Transverse colon (tissue), 4 donors: ENCODE data around the gene LARP1. TPM values are rescaled to one million over a fixed set of nuclear protein-coding genes. Genes with fewer than 3 reads are reported as not detected.
A peak's percentile ranks its signal among the peaks of the same experiment; 100 is the strongest.

Source experiments
- DNase-seq: peaks from one replicate; pipeline ENCODE4 v3.0.0-alpha.2; 2019
- H3K27ac ChIP-seq, 4 donors: fragments of 200-600 bp; sonication (generic); 2 replicates each; pipeline ENCODE4 v1.5.1; 2016 to 2018; ENCODE audit warnings: inconsistent platforms in 4 of 4
- H3K27me3 ChIP-seq: fragments of 200-600 bp; sonication (generic); 2 replicates; pipeline ENCODE4 v1.5.1; 2017; ENCODE audit warnings: inconsistent platforms
- H3K36me3 ChIP-seq, 4 donors: fragments of 200-600 bp; sonication (generic); 2 replicates each; pipeline ENCODE4 v1.5.1; 2017 to 2019; ENCODE audit warnings: inconsistent platforms in 4 of 4
- H3K4me1 ChIP-seq, 4 donors: fragments of 200-600 bp; sonication (generic); 2 replicates each; pipeline ENCODE4 v1.5.1; 2017 to 2020; ENCODE audit warnings: inconsistent platforms in 4 of 4
- H3K4me3 ChIP-seq, 4 donors: fragments of 200-600 bp; sonication (generic); 1 replicate in 1 of 4; 2 replicates in 3 of 4; pipeline versions ENCODE4 v1.5.1 to v1.6.1; 2017 to 2019; ENCODE audit warnings: inconsistent platforms in 4 of 4
- H3K9me3 ChIP-seq, 2 donors: fragments of 200-600 bp; sonication (generic); 2 replicates each; pipeline ENCODE4 v1.5.1; 2017 to 2019; ENCODE audit warnings: inconsistent platforms in 2 of 2
- CTCF ChIP-seq, 5 experiments: fragments of 200-600 bp in 3 of 5; fragments of 450-650 bp in 2 of 5; sonication (generic) in 3 of 5; IDR thresholded peaks; 1 replicate in 2 of 5; 2 replicates in 3 of 5; pipeline ENCODE4 v1.5.1; 2016 to 2017; ENCODE audit warnings: antibody characterized with exemption in 5 of 5, inconsistent platforms in 3 of 5, mild to moderate bottlenecking in 2 of 5, moderate library complexity in 1 of 5
- EP300 ChIP-seq: sonication (generic); formaldehyde crosslinking; IDR thresholded peaks from one replicate; pipeline ENCODE4 v1.6.1; 2017; ENCODE audit warnings: antibody characterized with exemption, low read depth
- POLR2A ChIP-seq: fragments of 450-650 bp; IDR thresholded peaks from one replicate; pipeline ENCODE4 v1.6.1; 2016; ENCODE audit warnings: antibody characterized with exemption, mild to moderate bottlenecking, moderate library complexity
- POLR2AphosphoS5 ChIP-seq, 3 donors: sonication (generic); formaldehyde crosslinking; IDR thresholded peaks; one replicate each; pipeline ENCODE4 v1.6.1; 2016; ENCODE audit warnings: antibody characterized with exemption in 3 of 3
- WGBS, 2 donors: methylation state at CpG; one replicate each; pipeline ENCODE4 v1.1.5; 2018; ENCODE audit warnings: low coverage in 1 of 2; 5-methylcytosine and 5-hydroxymethylcytosine counted together
- in situ Hi-C, 4 donors: fragments of 200-750 bp; cut with MboI; loops; one replicate each; pipeline versions ENCODE4 v1.15.0 to v1.15.1; 2017; ENCODE audit warnings: low sequenced_read_pairs in 3 of 4, low pct_ligation_motif_present in 1 of 4, low pct_unique_long_range_greater_than_20kb in 1 of 4
- intact Hi-C: fragments of 100-400 bp; cut with DNase I; formaldehyde crosslinking; loops from one replicate; pipeline ENCODE4 v1.15.1; 2023; ENCODE audit warnings: low total_unique reads
- total RNA-seq, 4 donors: library from RNA; depleted of rRNA; stranded (reverse); fragments of >200 nt; gene quantifications; one replicate each; pipeline ENCODE4 v1.1.0, GENCODE V29; 2016

The LARP1 gene
- total RNA-seq, 4 donors from 2014 or later, result 63.6 to 171 (median 105) TPM

- H3K9me3 ChIP-seq, result no peaks in the 10 kb centered on the region
- WGBS, 2 donors, result 91 to 100% methylated on average over 1 to 5 of the region's 5 CpGs
- in situ Hi-C loops, result no loop called here
Measured at GRCh38 chr5:154708846-154709245, 46.3 kb upstream of the LARP1 start.

DNA sequence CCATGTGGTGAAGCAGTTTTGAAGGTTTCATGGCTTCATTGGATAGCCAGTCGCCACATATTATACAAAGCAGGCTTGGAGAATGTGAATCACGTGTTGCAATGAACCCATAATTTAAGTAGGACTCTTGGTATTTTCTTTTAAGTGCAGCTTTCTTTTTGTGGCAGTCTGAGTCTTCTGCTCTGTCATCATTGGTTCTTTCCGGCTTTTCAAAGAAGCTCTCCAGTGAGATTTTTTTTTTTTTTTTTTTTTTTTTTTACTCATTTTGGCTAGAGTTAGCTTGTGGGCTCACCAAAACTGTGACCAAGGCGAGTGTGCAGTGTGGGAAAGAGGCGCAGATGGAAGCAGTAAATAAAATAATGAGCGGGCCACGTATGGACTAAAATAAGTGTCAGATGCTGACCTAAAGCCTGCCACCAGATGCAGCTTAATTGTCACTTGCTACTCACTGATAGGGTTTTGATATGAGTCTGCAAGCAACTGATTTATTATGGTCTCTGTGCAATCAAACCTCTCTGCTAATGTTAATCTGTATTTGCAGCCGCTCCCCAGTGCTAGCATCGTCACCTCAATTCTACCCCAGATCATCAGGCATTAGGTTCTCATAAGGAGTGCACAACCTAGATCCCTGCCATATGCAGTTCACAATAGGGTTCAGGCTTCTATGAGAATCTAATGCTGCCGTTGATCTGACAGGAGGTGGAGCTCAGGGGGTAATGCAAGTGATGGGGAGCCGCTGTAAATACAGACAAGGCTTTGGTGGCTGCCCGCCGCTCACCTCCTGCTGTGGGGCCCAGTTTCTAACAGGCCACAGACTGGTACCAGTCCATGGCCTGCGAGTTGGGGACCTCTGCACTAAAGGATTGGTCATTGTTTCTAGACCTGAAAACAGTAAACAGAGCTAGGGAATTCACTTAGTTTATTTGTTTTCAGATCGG, 45.5 kb upstream of the LARP1 start:
- Histone ChIP-seq H3K27me3 (no peaks in the 10 kb centered on the region), H3K4me1 (peaks cover 5 to 21% (median 14%) of the 10 kb centered on the region in 4 donors), H3K36me3 (no peaks in the 10 kb centered on the region), H3K9me3 (no peaks in the 10 kb centered on the region), H3K27ac (no peak overlapping the region), H3K4me3 (no peak overlapping the region)
- intact Hi-C loops (no loop called here), in situ Hi-C loops (no loop called here)
- 86 to 88% methylated on average over 9 to 15 of the region's 15 CpGs for WGBS, 2 donors
- no peak for DNase-seq
- TF ChIP-seq CTCF (IDR thresholded peaks at IDR 0.05) (no peak), POLR2AphosphoS5 (IDR thresholded peaks at IDR 0.05) (no peak), EP300 (no peak), POLR2A (no peak)

More at GRCh38 chr5:154708846-154709245, 46.3 kb upstream of the LARP1 start:
- intact Hi-C loops, result no loop called here
- H3K27me3 ChIP-seq, result no peaks in the 10 kb centered on the region
- TF ChIP-seq POLR2A (no peak), CTCF (IDR thresholded peaks at IDR 0.05) (no peak), POLR2AphosphoS5 (IDR thresholded peaks at IDR 0.05) (no peak), EP300 (no peak)
- no peak overlapping the region for H3K4me3 ChIP-seq
- DNase-seq, result no peak
- peaks cover 3 to 13% (median 7%) of the 10 kb centered on the region in 4 donors for H3K4me1 ChIP-seq
- H3K27ac ChIP-seq, result no peak overlapping the region
- H3K36me3 ChIP-seq, result no peaks in the 10 kb centered on the region

DNA sequence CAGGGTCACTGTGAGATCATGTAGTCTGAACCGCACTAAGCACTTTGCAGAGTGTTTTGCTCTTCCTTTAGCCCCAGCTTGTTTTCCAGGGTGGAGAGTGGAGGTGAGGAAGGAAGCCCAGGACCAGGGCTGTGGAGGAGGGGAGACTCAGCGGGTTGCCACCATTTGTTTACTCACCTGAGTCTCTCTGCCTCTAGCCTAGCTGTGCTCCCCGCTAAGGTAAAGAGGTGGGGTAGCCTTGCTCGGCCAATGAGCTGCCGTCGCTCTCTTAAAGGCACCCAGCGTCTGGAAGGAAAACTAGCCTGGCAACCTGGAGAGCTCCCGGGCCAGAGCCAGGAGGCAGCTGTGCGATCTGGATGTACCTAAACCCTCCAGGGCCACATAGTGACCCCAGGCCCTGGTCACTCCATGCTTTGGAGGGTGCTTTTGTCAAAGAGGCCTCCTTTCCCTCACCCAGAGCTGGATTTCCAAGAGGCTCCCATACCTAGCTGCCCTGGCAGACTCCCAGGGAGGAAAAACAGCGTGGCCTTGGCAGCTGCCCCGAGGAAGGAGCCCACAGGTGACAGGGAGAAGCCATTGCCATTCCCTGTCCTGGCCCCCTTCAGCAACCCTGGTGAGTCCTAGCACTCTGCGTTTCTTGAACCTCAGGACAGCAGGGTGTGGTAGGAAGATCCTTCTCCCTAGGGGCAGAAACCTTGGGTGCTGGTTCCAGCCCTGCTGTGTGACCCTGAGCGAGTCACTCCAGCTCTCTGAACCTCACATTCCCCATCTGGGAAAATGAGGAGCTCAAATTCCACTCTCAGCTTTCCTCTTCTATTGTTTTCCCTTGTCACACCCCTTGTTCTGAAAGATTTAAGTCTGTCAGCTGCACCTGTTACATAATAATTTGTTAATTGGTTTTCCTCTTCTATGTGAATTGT, 42.4 kb upstream of the LARP1 start:
- WGBS, 2 donors, result 20 to 48% methylated on average over 3 to 11 of the region's 13 CpGs
- Histone ChIP-seq H3K9me3 (no peaks in the 10 kb centered on the region), H3K4me3 (peak overlapping the region in 3 of 4 donors; percentile 28 to 45 (median 28)), H3K4me1 (peaks cover 5 to 26% (median 19%) of the 10 kb centered on the region in 4 donors), H3K27ac (peak overlapping the region; percentile 69 to 82 (median 80)), H3K27me3 (no peaks in the 10 kb centered on the region), H3K36me3 (no peaks in the 10 kb centered on the region)
- peak; percentile 68 for TF ChIP-seq POLR2A
- TF ChIP-seq POLR2AphosphoS5 (IDR thresholded peaks at IDR 0.05), result peak in 2 of 3 donors; percentile 62 to 69
- TF ChIP-seq CTCF (IDR thresholded peaks at IDR 0.05), result no peak
- intact Hi-C loops (no loop called here), in situ Hi-C loops (no loop called here)
- peak; percentile 81 for DNase-seq

DNA sequence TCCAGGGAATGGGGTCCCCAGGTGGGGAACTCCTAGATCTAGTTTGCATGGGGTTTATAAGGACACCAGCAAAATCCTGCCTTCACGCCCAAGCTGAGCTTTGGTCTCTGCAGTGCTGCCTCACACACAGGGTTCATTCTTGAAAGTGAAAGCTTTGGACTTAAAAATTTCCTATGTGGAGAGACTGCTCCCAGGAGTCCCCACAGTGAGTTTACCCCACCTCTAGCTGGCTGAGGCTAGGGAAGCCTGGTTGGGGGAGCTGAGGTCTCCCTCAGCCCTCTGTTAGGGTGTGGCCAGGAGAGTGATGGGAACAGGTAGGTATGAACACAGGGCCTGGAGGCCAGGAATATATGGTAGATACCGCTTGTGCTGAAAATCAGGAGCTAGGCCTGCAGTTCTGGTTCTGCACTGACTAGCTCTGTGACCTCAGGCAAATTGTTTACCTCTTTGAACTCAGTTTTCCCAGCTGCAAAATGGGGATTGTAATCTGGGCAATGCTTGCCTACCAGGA, 41.5 kb upstream of the LARP1 start:
- Histone ChIP-seq H3K4me1 (peaks cover 5 to 26% (median 19%) of the 10 kb centered on the region in 4 donors), H3K9me3 (no peaks in the 10 kb centered on the region), H3K27ac (peak overlapping the region; percentile 69 to 82 (median 80)), H3K27me3 (no peaks in the 10 kb centered on the region), H3K36me3 (no peaks in the 10 kb centered on the region), H3K4me3 (peak overlapping the region in 1 of 4 donors; percentile 45)
- intact Hi-C loops (no loop called here), in situ Hi-C loops (no loop called here)
- WGBS, 2 donors, result 50 to 55% methylated on average over 2 of the region's 2 CpGs
- peak; percentile 30 for DNase-seq
- TF ChIP-seq POLR2AphosphoS5 (IDR thresholded peaks at IDR 0.05), result no peak
- no peak for TF ChIP-seq CTCF (IDR thresholded peaks at IDR 0.05)
- no peak for TF ChIP-seq EP300
- no peak for TF ChIP-seq POLR2A
